ENCODE measurements around the gene MRPL49. TPM values are rescaled to one million over a fixed set of nuclear protein-coding genes. Genes with fewer than 3 reads are reported as not detected.
"Not testable (repeated sequence)": the region's sequence is repeated elsewhere in the genome, so short reads cannot be mapped to it uniquely, and the experiment has no call there.

Gene MRPL49
- total RNA-seq, 1 donor from 2014 or later: 50.4 TPM

DNA sequence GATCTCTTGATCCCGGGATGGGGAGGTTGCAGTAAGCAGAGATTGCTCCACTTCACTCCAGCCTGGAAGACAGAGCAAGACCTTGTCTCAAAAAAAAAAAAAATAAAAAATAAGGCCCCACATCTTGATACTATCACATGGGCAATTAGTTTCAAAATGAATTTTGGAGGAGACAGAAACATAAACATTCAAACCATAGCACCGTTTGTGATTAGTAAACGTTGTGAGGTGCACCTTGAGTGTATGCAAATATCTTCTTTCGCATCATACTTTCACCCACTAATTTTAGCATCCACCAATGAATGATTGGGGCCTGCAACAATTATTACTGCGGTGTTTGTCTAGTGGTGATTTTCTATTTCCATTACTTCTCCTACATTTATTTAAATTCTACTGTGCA lies 36.9 kb downstream of the MRPL49 start:
- intact Hi-C loops (cut with micrococcal nuclease): no loop called here

DNA sequence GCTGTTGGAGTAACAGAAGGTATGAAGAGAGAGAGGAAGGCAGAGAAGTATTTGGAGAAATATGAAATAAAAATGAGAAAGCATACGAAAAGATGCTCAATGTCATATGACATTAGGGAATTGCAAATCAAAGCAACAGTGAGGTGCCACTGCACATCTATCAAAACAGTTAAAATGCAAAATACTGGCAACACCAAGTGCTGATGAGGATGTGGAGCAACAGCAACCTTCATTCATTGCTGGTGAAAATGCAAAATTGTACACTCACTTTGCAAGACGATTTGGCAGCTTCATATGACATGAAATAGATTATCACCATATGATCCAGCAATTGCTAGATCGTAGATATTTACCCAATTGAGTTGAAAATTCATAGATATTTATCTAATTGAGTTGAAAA lies 38.5 kb downstream of the MRPL49 start:
- intact Hi-C loops (cut with micrococcal nuclease): no loop called here

DNA sequence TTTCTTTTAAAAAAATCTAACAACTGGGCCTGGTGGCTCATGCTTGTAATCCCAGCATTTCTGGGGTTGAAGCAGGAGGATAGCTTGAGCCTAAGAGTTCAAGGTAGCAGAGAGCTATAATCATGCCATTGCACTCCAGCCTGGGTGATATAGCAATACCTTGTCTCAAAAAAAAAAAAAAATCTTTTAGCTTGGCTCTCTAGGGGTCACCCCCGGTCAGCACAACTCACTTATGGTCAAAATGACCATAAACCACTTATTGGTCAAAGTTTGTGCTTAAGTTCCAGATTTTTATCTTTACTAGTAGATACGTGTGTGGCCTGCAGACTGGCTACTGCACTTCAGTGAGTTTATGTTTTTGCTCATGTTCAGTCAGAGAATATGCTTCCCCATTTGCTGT lies 41.6 kb downstream of the MRPL49 start:
- intact Hi-C loops (cut with micrococcal nuclease): no loop called here

DNA sequence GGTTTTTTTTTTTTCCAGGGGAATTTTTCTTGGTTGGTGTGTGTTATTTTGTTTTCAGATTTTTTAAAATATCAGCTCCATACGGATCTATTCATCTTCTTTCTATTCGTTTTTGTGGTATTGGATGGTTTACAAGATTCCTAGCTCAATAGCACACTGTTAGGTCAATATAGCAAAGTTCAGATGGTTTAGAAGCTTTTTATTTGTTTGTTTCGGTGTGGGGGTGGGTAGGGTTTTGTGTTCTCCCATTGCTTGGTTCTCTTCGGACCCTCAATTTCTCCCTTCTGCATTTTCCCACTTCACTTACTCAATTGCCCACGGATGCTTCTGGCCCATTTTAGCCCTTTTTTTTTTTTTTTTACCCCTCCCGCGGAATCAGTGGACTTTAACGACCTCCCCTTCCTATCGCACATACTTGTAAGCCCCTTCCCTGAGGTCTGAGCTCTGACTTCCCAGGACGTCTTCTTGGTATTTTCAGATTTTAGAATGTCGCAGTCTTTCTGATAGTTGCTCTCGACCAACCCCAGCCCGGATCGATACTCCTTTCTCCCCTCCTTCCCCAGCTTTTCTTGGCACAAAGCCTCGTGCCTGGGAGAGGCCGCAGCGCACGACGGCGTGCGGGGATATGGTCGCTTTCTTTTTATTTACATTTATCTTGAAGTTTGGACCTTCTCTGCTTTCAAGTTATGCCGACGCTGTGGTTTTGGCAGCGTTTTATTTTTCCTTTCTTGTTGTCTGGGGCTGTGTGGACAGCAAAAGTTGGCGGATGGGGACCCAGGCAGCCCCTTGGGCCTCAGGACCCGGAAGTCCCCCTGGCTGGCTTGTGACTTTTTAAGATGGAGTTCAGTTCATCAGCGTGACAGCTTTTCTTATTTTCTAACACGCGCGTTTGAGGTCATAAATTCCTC lies 43.5 kb downstream of the MRPL49 start:
- intact Hi-C loops (cut with micrococcal nuclease): no loop called here

DNA sequence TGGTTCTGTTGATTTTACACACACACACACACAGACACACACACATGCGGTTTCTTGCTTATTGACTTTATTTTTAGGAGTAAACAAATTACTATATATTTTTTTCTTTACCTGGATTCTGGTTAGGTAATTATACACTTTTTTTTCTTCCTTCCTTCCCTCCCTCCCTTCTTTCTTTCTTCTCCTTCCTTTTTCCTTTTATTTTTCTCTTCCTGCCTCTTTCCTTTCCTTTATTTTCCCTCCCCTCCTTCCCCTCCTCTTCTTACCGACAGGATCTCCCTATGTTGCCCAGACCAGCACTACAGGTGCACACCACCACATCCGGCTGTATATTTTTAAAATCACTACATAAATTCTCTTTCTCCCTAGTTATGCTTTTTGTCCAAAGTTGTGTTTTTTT lies 44.8 kb downstream of the MRPL49 start:
- intact Hi-C loops (cut with micrococcal nuclease): no loop called here

DNA sequence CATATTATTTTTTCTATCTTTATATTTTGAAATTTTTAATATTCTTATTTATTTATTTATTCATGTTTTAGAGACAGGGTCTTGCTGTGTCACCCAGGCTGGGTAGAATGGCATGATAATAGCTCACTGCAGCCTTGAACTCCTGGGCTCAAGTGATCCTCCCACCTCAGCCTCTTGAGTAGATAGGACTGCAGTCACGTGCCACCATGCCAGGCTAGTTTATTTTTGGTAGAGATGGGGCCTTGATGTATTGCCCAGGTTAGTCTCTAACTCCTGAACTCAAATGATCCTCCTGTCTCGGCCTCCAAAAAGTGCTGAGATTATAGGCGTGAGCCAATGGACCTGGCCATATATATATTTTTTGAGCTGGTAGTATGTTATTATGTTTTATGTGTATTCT lies 45.5 kb downstream of the MRPL49 start:
- intact Hi-C loops (cut with micrococcal nuclease): no loop called here

DNA sequence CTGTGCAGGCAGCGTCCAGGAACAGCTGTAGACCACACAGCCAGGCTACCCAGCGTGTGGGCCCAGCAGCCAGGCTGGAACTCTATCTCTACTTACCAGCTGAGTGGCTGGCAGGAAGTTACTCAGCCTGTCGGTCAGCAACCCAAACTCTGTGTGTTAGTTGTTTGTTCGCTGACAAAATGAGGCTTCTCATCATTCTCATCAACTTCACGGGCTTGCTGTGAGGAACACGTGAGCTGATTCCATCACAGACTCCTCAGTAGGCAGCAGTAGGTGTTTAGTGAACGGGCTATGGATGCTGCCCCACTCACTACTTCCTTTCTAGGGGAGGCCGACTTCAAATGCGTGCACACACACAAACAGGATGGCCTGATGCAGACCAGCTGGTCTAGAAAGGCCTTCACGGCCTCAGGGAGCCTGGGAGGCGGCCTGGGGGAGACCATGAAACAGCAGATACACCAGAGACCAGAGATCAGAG lies 47.1 kb downstream of the MRPL49 start:
- intact Hi-C loops (cut with micrococcal nuclease): no loop called here

DNA sequence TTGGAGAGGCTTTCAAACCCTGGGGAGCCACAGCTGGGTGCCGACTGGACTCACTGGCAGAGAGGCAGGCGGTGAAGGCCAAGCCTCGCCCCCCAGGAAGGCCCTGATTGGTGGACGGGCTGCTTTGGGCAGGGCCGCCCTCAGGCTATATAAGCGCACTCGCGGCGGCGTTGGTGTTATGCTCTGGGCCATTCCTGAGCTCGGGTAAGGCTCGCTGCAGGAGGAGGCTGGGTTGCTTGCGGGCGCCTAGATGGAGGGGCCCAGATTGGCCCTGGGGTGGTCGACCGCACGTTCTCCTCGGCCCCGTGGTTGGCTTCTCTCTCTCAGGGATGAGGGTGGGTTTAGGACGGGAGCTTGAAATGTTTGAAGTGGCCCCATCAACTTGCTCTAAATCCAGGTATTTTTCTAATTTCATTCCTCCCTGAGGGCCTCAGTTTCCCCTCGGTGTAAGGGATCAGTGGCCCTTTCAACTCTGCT lies 48.0 kb downstream of the MRPL49 start, which contains the start of gene SPDYC:
TSS of gene SPDYC (plus strand) at position 176 of the 477 bp plus-strand sequence. CDS start 1,125 bp downstream, outside the sequence.
- intact Hi-C loops (cut with micrococcal nuclease): no loop called here

DNA sequence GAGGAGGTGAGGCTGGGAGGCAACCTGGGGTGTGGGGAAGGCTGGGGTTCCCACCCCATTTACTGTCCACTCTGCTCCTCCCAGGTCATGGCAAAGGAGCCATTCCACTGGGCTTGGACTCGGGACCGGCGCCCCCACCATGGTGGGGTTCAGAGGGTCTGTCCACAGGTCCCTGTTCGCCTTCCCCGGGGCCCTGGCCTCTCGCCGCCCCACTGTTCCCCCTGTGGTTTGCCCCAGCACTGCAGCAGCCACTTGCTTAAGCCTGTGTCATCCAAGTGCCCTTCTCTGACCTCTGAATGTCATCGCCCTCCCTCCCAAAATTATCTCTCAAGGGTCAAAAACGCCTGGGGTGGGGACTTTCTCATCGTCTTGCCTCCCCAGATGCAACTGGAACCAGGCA lies 50.5 kb downstream of the MRPL49 start:
- intact Hi-C loops (cut with micrococcal nuclease): no loop called here

DNA sequence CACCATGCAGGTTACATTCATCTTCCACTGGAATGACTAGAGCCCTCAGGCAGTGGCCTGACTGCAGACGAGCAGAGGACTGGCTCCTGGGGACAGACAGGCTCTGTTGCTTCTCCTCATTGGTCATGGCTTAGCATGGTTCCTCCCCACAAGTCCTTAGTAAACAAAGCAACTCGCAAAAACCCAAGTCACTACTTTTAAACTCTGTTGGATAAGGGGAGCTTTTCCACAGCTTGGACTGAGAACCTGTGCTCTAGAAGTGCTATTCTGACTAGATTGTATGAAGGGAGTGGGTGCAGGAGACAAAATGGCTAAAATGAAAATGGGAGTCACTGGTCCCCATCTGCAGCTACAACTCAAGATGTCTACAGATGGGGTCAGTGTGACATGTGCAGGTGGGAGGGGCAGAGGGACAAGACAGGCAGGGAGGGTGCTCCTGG lies 52.5 kb downstream of the MRPL49 start:
- intact Hi-C loops (cut with micrococcal nuclease): not testable (repeated sequence)

Other genes starting within 250 kb of the MRPL49 start
- 106 TPM in 2 replicates for gene EHD1, start 243.7 kb upstream of the MRPL49 start, total RNA-seq
- gene ATG2A, start 205.1 kb upstream of the MRPL49 start, total RNA-seq: 19.6 and 20.9 TPM in 2 replicates
- 7.5 and 8.9 TPM in 2 replicates for gene PPP2R5B, start 197.6 kb upstream of the MRPL49 start, total RNA-seq
- gene GPHA2, start 186.4 kb upstream of the MRPL49 start, total RNA-seq: not detected in 2 replicates
- gene MAJIN, start 150.2 kb upstream of the MRPL49 start, total RNA-seq: not detected in 2 replicates
- not detected in 2 replicates for gene BATF2, start 125.3 kb upstream of the MRPL49 start, total RNA-seq
- gene ARL2, start 108.2 kb upstream of the MRPL49 start, total RNA-seq: 60.1 and 65.7 TPM in 2 replicates
- gene SNX15, start 94.9 kb upstream of the MRPL49 start, total RNA-seq: 27.7 and 27.8 TPM in 2 replicates
- gene SAC3D1, start 81.1 kb upstream of the MRPL49 start, total RNA-seq: 23.0 and 24.0 TPM in 2 replicates
- gene NAALADL1, start 63.8 kb upstream of the MRPL49 start, total RNA-seq: 8.5 and 9.8 TPM in 2 replicates
- 91.5 and 93.2 TPM in 2 replicates for gene CDCA5, start 38.3 kb upstream of the MRPL49 start, total RNA-seq
- gene ZFPL1, start 38.1 kb upstream of the MRPL49 start, total RNA-seq: 29.5 and 31.7 TPM in 2 replicates
- gene VPS51, start 26.1 kb upstream of the MRPL49 start, total RNA-seq: 135 and 139 TPM in 2 replicates
- gene TM7SF2, start 10.4 kb upstream of the MRPL49 start, total RNA-seq: 23.9 and 27.7 TPM in 2 replicates
- gene ZNHIT2, start 4.6 kb upstream of the MRPL49 start, total RNA-seq: 9.4 and 9.6 TPM in 2 replicates
- 995 and 1,039 TPM in 2 replicates for gene FAU, start 187 bp upstream of the MRPL49 start, total RNA-seq
- 48.5 and 50.4 TPM in 2 replicates for gene SYVN1, start 12.2 kb downstream of the MRPL49 start, total RNA-seq
- gene SPDYC, start 47.9 kb downstream of the MRPL49 start, total RNA-seq: not detected in 2 replicates
- gene CAPN1, start 59.6 kb downstream of the MRPL49 start, total RNA-seq: 205 and 209 TPM in 2 replicates
- 64.5 and 69.8 TPM in 2 replicates for gene POLA2, start 139.6 kb downstream of the MRPL49 start, total RNA-seq
- 1.7 and 2.8 TPM in 2 replicates for gene CDC42EP2, start 192.5 kb downstream of the MRPL49 start, total RNA-seq
- 68.1 and 75.9 TPM in 2 replicates for gene DPF2, start 211.5 kb downstream of the MRPL49 start, total RNA-seq
- 1.1 and 1.2 TPM in 2 replicates for gene TIGD3, start 232.4 kb downstream of the MRPL49 start, total RNA-seq